HTERT RPE-1 (cell line): ENCODE results near the gene GALM.
"Not testable (repeated sequence)": the region's sequence is repeated elsewhere in the genome, so short reads cannot be mapped to it uniquely, and the experiment has no call there.

Source experiments
- in situ Hi-C: fragments of 300-500 bp; cut with MboI; formaldehyde crosslinking; loops from 4 replicates; pipeline ENCODE4 v1.14.3; 2020; ENCODE audit warnings: low sequenced_read_pairs

The GALM gene

DNA sequence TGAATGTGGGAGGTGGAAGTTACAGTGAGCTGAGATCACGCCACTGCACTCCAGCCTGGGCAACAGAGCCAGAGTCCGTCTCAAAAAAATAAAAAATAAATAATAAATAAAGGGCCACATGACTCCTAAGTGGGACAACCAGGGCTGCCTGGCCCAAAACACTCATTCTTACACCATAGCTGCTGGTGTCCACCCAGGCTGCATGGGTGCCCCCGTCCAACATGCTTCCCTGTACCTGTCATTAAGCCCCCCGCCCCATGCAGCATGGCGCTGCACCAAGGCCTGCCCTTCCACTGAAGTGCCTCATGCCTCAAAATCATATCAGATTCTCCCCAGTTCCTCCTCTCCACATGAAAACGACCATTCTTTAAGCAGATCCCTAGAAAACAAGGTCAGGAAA, 10.8 kb downstream of the GALM start:
- in situ Hi-C loops, result no loop called here

DNA sequence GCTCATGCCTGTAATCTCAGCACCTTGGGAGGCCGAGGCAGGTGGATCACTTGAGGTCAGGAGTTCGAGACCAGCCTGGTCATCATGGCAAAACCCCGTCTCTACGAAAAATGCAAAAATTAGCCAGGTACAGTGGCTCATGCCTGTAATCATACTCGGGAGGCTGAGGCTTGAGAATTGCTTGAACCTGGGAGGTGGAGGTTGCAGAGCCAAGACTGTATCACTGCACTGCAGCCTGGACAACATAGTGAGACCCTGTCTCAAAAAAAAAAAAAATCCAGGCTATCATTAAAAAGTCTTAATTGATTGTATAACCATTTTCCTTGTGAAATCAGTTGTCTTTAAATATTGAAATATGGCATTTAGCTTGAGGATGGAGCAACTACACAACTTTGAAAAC, 15.0 kb downstream of the GALM start:
- in situ Hi-C loops, result not testable (repeated sequence)

DNA sequence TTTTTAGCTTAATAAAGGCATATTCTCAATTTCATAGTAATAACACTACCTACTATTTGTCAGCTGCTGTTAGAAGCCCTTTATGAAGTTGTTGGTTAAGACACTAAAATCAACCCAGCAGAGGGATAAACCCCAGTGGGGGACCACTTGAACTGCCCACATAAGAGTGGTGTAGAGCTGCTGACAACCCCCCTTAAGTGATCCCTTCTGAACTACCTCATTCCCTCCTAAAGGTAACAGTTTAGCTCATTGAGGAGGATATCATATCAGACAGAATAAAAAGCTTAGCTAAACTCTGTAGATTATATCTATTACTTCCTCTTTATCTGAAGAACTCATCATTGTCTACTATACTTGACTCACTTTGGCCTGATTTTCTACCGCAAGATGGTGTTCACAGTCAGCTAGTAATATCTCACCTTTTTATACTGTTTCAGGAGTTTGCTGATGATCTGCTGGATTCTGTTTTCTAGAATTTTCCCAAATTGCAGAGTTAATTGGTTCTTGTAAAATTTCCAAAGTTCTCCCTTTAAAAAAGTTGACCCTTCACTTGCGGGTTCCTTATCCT, 16.2 kb downstream of the GALM start:
- in situ Hi-C loops, result no loop called here

DNA sequence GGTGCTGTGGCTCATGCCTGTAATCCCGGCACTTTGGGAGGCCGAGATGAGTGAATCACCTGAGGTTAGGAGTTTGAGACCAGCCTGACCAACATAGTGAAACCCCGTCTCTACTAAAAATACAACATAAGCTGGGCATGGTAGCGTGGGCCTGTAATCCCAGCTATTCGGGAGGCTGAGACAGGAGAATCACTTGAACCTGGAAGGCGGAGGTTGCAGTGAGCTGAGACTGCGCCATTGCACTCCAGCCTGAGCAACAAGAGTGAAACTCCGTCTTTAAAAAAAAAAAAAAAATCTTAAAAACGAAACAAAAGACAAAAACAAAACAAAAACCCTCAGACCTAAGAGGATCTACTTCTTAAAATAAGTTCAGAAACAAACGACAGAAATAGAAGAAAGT, 16.7 kb downstream of the GALM start:
- in situ Hi-C loops, result not testable (repeated sequence)

DNA sequence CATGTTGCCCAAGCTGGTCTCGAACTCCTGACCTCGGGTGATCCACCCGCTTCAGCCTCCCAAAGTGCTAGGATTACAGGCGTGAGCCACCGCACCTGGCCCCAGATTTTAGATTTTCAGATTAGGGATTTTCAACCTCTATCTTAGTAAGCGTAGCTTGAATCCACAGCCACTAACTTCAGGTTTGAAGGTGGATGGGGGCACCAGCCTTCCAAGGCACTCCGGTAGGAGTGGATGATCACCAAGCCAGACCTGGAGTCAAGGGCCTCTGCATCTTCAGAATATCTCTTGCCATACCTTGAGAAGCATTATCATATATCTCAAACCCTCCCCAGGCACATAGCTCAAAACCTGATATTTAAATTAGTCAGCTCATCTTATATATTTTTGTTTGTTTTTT, 17.9 kb downstream of the GALM start:
- in situ Hi-C loops, result no loop called here

DNA sequence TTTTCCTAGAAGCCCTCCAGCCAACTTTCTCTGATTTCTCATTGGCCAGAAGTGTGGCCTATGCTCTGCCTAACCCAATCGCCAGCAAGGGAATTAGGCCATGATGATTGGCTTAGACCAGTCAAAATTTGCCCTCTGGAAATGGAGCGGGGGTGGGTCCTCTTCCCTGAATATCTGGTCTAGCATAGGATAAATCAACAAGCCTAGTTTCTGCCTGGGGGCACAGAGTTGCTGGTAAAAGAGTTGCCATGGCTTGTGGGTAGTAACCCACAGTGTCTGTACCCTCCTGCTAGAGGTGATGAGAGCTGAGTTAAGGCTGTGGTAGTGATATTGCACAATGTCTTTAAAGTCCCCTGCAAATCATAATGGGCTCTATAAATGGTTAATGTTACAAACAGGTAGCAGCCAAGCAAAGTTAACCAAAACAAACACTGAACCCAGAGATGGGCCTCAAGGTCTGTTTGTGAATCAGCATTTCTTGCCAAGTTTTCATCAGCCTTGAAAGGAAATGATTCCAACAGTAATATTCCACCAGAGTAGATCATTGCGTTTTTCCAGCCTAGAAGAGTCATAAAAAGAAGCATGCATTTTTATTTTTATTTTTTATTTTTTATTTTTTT, 19.3 kb downstream of the GALM start:
- in situ Hi-C loops, result no loop called here

DNA sequence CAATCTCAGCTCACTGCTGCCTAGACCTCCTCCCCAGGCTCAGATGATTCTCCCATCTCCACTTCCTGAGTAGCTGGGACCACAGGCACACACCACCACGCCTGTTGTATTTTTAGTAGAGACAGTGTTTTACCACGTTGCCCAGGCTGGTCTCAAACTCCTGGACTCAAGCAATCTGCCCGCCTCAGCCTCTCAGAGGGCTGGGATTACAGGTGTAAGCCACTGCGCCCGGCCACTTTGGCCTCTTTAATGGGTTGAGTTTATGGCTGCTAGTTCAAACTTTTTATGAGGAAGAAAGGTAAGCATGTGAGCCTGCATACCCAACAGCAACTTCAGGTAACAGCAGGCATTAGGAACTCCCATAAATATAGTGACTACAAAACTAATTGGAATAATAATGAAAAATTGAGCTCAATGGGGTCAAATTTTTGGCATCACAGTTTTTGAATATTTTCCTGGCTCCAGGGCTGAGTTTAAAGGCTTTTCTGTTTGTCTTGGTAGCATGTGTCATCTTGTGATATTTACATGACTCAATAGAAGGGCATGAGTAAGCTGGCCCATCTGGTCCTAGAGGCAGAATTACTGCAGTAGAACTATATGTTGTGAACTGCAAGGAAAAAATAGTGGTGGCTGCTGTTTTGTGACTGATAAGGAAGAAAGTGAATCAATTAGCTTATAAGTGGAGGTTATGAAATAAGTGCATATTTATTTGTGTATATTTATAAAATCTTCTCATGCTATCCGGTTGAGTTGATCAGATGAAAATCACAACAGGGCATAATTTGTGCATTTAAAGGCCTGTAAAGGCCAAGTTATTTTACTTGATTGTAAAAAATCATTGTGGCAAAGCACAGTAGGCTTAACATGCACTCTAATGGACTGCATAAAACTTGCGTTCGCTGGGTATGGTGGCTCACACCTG, 24.8 kb downstream of the GALM start:
- in situ Hi-C loops, result no loop called here

DNA sequence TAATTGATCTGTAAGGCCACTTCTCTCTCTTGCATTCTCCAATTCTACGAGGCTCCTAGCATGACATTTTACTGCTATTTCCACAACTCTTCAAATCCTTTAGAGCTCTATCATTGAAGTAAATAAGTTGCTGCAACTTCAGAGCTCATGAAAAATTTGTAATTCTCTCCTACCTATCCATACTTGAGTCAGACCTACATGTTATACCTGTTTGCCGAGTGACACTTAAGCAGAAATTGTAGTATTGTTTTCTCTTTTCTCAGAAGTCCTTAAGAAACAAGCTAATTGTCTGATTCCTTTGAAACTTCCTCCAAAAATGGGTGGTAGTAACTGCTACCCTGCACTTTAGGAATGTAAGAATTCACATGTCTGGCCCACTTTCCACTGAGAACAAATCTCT, 26.1 kb downstream of the GALM start:
- in situ Hi-C loops, result no loop called here

DNA sequence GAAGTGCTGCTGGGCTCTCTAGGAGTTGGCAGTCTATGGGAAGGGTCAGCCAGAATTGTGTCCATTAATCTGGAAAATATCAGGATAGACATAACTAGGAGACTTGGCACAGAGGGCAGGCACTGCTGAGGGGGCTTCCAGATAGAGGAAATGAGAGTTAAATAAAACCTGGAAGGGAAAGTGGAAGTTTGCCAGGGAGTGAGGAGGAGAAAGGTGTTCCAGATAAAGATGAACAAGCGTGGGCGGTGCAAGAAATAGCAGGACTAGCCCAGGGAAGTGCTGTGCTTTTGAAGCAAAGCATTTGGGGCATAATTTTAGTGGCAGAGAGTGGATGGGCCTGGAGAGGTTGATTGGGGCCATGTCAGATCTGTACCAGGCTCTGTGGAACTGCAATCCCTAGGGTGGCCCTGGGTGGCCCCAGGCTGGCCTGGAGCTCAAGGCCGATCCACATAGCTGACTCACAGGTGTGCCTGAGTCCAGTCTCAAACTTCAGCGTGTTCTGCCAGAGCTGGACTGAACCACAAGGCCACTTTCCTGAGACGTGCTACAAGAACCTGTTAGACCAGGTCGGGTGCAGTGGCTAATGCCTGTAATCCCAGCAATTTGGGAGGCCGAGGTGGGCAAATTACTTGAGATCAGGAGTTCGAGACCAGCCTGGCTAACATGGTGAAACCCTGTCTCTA, 26.9 kb downstream of the GALM start:
- in situ Hi-C loops, result no loop called here

DNA sequence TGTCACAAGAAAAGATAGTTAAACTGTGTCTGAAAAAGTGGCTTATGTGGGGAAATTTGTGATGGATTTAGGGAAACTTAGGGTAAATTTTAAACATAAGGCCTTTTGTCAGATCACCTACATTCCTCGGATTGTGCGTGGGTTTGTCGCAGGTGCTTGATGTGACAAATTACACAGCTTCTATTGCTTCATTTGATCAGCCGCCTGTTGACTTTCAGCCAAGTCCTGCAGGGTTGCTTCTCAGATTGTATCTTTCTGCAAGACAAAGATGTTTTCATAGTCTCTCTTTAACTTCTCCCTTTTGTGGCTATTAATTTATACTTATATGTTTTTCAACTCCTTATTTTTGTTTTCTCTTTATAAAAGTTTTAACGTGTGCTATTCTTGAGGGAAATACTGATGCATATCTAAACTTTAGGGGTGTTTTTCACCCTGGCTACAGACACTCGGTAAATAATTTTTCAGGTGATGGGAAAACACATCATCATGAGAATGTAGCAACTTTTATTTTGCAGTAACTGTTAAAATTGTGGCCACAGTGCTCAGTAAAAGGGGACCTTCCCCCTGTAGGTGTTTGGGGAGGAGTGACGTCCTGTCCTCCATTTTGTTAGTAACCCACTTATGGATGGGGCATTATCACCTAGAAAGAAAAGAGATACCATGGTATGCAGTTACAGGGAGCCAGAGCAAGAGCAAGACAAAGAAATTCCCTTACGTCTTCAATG, 31.4 kb downstream of the GALM start:
- in situ Hi-C loops, result no loop called here

DNA sequence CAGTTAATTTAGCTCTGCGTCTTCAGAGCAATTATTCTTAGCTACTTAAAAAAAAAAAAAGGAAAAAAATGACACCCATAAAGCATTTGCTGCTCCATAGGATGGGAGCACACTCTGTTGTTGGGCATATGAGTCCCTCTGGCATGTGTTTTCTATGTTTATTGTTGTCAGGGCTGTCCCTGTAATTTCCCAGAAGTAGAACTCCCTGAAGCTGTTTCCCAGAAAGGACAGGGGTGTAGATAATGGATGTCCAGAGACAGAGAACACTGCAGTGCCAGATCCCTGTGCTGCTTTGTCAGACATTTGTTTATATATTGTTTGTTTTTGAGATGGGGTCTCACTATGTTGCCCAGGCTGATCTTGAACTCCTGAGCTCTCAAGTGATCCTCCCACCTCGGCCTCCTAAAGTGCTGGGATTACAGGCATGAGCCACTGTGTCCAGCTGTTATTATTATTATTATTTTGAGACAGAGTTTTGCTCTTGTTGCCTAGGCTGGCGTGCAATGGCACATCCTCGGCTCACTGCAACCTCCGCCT, 32.6 kb downstream of the GALM start:
- in situ Hi-C loops, result no loop called here

DNA sequence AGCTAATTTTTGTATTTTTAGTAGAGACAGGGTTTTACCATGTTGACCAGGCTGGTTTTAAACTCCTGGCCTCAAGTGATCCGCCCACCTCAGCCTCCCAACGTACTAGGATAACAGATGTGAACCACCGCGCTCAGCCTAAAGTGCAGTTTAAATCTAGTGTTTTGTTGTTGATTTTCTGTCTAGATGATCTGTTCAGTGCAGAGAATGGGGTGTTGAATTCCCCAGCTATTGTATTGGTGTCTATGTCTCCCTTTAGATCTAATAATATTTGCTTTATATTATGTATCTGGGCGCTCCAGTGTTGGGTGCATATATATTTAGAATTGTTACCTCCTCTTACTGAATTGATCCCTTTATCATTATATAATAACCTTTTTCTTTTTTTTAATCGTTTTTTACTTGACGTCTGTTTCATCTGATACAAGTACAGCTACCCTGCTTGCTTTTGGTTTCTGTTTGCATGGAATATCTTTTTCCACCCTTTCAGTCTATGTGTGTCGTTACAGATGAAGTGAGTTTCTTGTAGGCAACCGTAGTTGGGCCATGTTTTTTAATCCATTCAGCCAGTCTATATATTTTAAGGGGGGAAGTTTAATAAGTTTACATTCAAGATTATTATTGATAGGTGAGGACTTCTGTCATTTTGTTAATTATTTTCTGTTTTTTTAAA, 34.3 kb downstream of the GALM start:
- in situ Hi-C loops, result no loop called here

DNA sequence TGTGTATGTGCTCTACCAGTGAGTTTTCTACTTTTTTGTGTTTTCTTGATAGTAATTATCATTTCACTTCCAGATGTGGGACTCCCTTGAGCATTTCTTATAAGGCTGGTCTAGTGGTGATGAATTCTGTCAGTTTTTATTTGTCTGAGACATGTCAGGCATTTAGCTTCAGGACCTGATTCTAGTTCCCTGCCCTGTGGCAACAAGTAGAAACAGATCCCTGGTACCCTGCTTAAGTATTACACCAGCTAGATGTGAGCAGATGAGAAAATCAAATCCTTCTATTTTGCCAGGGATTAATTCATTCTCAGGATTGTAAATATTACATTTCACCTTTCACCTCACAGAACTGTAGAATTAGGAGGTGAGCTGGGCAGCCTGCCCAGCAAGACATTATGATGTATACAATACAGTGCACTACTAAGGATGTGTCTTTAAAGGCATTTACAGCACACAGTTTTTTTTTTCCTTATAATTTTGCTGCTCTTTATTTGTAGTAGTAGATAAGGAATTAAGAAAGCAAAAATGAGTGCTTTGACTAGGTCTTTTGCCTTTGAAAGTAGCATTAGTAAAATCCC, 35.1 kb downstream of the GALM start:
- in situ Hi-C loops, result no loop called here

DNA sequence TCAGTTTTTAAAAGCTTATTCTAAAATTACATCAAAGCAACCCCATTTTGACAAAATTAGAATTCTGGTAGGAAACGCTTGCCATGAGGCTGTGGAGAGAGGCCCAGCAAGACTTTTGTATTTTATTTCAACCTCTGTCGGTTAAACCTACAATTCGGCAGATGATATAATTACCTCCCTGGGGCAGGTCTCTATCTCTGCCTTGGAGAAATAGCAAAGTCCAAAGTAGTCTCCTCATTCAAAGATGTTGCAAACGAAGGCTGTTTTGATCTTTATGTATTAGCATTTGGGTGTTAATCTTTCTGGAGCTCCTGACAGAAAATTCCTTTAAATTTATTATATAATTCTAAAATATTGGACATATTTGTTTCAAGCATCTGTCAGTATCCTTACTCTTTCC, 35.6 kb downstream of the GALM start:
- in situ Hi-C loops, result no loop called here

DNA sequence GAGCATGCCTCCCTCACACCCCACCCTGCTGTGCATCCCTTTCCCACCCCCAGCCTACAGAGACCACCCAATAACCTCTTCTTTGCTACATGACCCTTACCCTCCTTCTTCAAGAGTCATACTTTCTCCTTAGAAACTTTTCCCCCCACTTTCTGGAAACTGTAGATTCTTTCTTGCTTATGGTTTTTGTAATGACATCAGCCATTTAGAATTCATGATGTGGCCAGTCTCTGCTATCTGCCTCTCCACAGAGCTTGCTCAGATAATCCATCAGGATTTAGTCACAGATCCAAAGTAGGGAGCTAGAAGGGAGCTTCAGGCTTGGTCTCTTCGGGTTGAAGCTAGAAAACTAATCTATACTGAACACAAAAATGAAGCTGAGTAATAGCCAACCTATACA, 36.5 kb downstream of the GALM start:
- in situ Hi-C loops, result no loop called here

DNA sequence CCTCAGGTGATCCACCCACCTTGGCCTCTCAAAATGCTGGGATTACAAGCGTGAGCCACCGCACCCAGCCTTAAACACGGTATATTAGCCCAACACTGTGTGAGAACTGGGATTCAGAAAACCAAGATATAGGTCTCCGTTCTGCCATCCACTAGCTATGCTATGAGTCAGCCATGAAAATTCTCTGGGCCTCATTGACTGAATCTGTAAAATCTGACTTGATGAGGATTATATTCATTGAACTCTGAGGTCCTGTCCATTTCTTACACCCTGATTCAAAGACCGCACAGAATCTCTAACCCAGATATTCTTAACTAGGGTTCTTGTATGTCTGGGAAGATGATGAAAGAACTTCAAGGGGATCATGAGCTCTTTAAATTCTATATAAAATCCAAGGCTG, 37.4 kb downstream of the GALM start:
- in situ Hi-C loops, result not testable (repeated sequence)

DNA sequence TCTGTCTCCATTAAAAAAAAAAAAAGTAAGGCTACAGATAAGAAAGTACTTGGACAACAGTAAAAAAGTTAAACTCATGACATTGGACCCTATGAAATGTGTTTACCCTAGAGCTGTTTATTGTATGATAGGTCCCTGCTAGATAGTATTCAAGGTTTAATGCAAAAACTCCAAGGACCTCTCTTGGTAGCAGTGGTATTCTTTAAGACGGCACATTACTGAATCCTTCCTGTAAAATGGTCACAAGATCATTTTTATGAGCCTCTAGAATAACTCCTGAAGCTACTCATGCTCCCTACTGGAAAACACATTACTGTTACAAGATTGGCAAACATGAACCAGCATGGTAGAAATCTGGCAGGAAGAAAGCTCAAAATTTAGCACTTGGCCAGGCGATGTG, 38.8 kb downstream of the GALM start:
- in situ Hi-C loops, result no loop called here

DNA sequence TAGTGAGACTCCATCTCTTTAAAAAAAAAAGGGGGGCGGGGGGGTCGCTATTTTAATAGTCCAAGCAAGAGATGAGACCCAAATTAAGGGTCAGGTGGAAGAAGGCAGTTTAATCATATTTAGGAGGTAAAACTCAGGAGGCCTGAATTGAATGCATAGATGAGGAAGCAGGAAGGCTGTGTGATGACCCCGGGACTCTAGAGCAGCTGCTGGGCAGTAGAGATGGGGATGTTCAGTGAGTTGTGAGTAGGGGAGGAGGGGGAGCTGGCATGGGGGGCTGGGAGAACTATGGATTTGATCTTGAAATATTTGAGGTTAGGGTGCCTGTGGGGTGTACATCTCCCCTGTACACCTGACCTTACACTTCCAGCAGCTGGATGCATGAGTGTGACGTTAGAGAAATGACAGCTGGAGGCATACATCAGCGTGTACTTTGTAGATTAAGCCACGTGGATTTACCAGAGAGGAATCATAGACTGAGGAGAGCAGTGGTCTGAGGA, 41.0 kb downstream of the GALM start:
- in situ Hi-C loops, result no loop called here

DNA sequence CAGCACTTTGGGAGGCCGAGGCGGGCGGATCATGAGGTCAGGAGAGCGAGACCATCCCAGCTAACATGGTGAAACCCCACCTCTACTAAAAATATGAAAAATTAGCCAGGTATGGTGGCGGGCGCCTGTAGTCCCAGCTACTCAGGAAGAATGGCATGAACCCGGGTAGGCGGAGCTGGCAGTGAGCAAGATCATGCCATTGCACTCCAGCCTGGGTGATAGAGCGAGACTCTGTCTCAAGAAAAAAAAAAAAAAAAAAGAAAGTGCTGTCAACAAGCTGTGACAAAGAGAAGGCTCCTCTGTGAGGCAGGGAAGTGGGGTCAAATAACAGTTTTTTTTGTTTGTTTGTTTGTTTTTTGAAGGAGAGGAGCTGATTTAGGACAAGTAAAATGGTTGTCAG, 42.6 kb downstream of the GALM start:
- in situ Hi-C loops, result not testable (repeated sequence)
